ENCODE results near the gene MAML1. TPM values are rescaled to one million over a fixed set of nuclear protein-coding genes. Genes with fewer than 3 reads are reported as not detected.
A peak's percentile ranks its signal among the peaks of the same experiment; 100 is the strongest.

The MAML1 gene
- total RNA-seq, 3 donors from 2014 or later (not counting 1 experiment from before 2014, with no cell fraction given), result 28.8 to 45.4 (median 37.6) TPM

DNA sequence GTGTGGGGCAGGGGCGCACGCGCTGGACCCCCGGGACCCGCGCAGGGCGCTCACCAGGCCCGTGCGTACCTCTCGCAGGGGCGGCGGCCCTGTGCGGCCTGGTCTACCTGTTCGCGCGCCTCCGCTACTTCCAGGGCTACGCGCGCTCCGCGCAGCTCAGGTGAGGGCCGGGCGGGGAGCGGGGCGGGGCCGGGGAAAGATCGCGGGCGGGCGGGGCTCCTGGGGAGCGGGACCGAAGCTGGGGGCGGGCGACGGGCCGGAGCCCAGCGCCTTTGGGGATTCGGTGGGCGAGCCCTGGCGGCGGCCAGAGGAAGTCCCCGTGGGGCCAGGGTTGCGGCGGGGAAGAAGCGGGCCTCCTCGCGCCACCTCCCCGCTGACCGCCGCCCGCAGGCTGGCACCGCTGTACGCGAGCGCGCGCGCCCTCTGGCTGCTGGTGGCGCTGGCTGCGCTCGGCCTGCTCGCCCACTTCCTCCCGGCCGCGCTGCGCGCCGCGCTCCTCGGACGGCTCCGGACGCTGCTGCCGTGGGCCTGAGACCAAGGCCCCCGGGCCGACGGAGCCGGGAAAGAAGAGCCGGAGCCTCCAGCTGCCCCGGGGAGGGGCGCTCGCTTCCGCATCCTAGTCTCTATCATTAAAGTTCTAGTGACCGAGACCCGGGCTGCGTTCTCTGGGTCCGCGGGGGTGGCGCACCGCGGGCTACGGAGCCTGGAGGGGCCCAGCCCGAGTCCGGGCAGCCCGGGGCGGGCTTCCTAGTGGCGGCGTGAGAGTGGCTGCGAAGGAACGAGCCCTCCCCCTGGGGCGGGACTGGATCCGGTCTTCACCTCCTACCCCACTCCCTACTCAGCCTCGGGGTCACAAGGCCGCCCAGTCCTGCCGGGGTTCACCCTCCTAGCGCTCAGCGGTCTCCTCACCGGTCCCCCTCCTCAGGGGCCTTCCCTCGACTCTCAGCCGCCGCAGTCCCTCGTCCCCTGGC lies 63.5 kb downstream of the MAML1 start:
- ATAC-seq, result peak; percentile 75 to 87 (median 82)
- Histone ChIP-seq H3K9me3 (ENCODE audit: control insufficient read depth, insufficient read depth, low read length) (no peaks in the 10 kb centered on the region), H3K36me3 (ENCODE audit: control insufficient read depth, insufficient read depth, low read length) (peaks cover 12% of the 10 kb centered on the region), H3K27me3 (ENCODE audit: control insufficient read depth, insufficient read depth, low read length) (no peaks in the 10 kb centered on the region), H3K4me3 (ENCODE audit: low read length) (peak overlapping the region; percentile 40), H3K27ac (ENCODE audit: low read length) (peak overlapping the region; percentile 58), H3K4me1 (ENCODE audit: control insufficient read depth, insufficient read depth, low read length) (peaks cover 44% of the 10 kb centered on the region)
- TF ChIP-seq, protein P1, sequence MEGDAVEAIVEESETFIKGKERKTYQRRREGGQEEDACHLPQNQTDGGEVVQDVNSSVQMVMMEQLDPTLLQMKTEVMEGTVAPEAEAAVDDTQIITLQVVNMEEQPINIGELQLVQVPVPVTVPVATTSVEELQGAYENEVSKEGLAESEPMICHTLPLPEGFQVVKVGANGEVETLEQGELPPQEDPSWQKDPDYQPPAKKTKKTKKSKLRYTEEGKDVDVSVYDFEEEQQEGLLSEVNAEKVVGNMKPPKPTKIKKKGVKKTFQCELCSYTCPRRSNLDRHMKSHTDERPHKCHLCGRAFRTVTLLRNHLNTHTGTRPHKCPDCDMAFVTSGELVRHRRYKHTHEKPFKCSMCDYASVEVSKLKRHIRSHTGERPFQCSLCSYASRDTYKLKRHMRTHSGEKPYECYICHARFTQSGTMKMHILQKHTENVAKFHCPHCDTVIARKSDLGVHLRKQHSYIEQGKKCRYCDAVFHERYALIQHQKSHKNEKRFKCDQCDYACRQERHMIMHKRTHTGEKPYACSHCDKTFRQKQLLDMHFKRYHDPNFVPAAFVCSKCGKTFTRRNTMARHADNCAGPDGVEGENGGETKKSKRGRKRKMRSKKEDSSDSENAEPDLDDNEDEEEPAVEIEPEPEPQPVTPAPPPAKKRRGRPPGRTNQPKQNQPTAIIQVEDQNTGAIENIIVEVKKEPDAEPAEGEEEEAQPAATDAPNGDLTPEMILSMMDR (IDR thresholded peaks at IDR 0.05), result peak; percentile 73
- intact Hi-C loops (cut with micrococcal nuclease), result loop anchor here (2.0 kb wide), 2 partner anchors 33 to 99 kb away; no protein-coding TSS in a partner anchor
- Mint-ChIP-seq H3K4me1 (peaks cover 22 to 38% of the 10 kb centered on the region in 2 donors), H3K36me3 (no peaks in the 10 kb centered on the region), H3K27ac (peak overlapping the region; percentile 23 to 56), H3K9me3 (no peaks in the 10 kb centered on the region), H3K27me3 (ENCODE audit: low read depth in 2 of 2) (no peaks in the 10 kb centered on the region), H3K4me3 (peak overlapping the region; percentile 75)
- 3% methylated on average over 113 of the region's 113 CpGs for WGBS (ENCODE audit: insufficient coverage)
- DNase-seq, result peak; percentile 80 to 84

GRCh38 chr5:179796877-179797608 lies 64.4 kb downstream of the MAML1 start:
- Histone ChIP-seq H3K27ac (ENCODE audit: low read length) (peak overlapping the region; percentile 58), H3K36me3 (ENCODE audit: control insufficient read depth, insufficient read depth, low read length) (peaks cover 12% of the 10 kb centered on the region), H3K9me3 (ENCODE audit: control insufficient read depth, insufficient read depth, low read length) (no peaks in the 10 kb centered on the region), H3K4me3 (ENCODE audit: low read length) (peak overlapping the region; percentile 40), H3K4me1 (ENCODE audit: control insufficient read depth, insufficient read depth, low read length) (peaks cover 49% of the 10 kb centered on the region), H3K27me3 (ENCODE audit: control insufficient read depth, insufficient read depth, low read length) (no peaks in the 10 kb centered on the region)
- Mint-ChIP-seq H3K9me3 (no peaks in the 10 kb centered on the region), H3K27me3 (ENCODE audit: low read depth in 2 of 2) (no peaks in the 10 kb centered on the region), H3K4me3 (peak overlapping the region; percentile 75), H3K4me1 (peaks cover 27 to 43% of the 10 kb centered on the region in 2 donors), H3K27ac (peak overlapping the region; percentile 23 to 56), H3K36me3 (no peaks in the 10 kb centered on the region)
- intact Hi-C loops (cut with micrococcal nuclease), result loop anchor here (2.0 kb wide), 1 partner anchor 34 kb away; no protein-coding TSS in a partner anchor
- WGBS (ENCODE audit: insufficient coverage), result 93% methylated on average over 20 of the region's 21 CpGs
- TF ChIP-seq, protein P1 (IDR thresholded peaks at IDR 0.05), result no peak
- no peak for ATAC-seq
- DNase-seq, result no peak

DNA sequence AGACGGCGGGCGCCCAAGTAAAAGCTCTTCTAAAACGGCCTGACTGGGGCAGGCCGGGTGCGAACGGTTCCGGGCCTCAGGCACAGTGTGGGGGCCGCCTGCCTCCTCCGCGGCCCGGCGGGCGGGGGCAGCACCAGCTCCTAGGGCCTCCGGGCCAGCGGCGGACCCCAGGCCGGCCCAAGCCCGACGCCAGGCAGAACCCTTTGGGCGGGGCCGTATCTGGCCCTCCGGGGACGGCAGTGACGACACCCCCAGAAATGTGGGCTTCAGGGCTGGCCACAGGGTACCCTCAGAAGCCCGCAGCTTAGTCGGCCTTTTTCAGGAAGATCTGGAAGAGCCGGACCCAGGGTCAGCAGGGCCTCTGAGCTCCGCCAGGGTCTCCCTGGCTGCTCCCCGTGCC lies 65.1 kb downstream of the MAML1 start:
- Histone ChIP-seq H3K36me3 (ENCODE audit: control insufficient read depth, insufficient read depth, low read length) (peaks cover 12% of the 10 kb centered on the region), H3K4me1 (ENCODE audit: control insufficient read depth, insufficient read depth, low read length) (peaks cover 45% of the 10 kb centered on the region), H3K27ac (ENCODE audit: low read length) (no peak overlapping the region), H3K9me3 (ENCODE audit: control insufficient read depth, insufficient read depth, low read length) (no peaks in the 10 kb centered on the region), H3K27me3 (ENCODE audit: control insufficient read depth, insufficient read depth, low read length) (no peaks in the 10 kb centered on the region), H3K4me3 (ENCODE audit: low read length) (no peak overlapping the region)
- no peak overlapping the region for H3K4me3 Mint-ChIP-seq
- DNase-seq (no peak), ATAC-seq (no peak)
- intact Hi-C loops (cut with micrococcal nuclease), result loop anchor here (2.0 kb wide), 1 partner anchor 35 kb away; no protein-coding TSS in a partner anchor
- H3K36me3 Mint-ChIP-seq, result no peaks in the 10 kb centered on the region
- TF ChIP-seq, protein P1 (IDR thresholded peaks at IDR 0.05), result no peak
- peaks cover 28 to 39% of the 10 kb centered on the region in 2 donors for H3K4me1 Mint-ChIP-seq
- H3K27me3 Mint-ChIP-seq (ENCODE audit: low read depth in 2 of 2), result no peaks in the 10 kb centered on the region
- peak overlapping the region in 1 of 2 donors; percentile 56 for H3K27ac Mint-ChIP-seq
- 97% methylated on average over 30 of the region's 30 CpGs for whole genome bisulfite sequencing (ENCODE audit: insufficient coverage)
- H3K9me3 Mint-ChIP-seq, result no peaks in the 10 kb centered on the region
